GM21737 (cell line): ENCODE results near the gene EFNB3.

ENCODE experiments used
- ATAC-seq: cut with Tn5 transposase; IDR thresholded peaks from one replicate; pipeline ENCODE4 v1.9.1; 2021; ENCODE audit warnings: mild to moderate bottlenecking, moderate library complexity; ENCODE audit not compliant: unreplicated experiment

The EFNB3 gene

GRCh38 chr17:7697828-7698588, 7.0 kb upstream of the EFNB3 start:
- ATAC-seq = no peak

DNA sequence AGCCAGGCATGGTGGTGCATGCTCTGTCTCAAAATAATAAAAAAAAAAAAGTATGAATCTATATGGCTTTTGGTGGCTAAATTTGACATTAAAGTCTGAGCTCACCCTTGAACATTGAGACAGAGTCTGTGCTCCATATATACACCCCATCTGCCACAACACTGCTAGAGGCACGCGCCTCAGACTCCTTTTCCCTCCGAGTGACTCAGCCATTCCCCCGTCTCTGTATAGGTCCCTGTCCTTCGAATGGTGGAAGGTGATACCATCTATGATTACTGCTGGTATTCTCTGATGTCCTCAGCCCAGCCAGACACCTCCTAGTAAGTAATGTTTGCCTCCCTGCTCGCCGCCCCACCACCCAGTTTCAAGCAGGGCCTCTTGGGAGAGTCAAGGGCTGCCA, 4.5 kb upstream of the EFNB3 start:
- no peak for ATAC-seq

GRCh38 chr17:7701681-7702080, 3.3 kb upstream of the EFNB3 start:
- no peak for ATAC-seq

GRCh38 chr17:7702776-7703175, 2.2 kb upstream of the EFNB3 start:
- no peak for ATAC-seq

DNA sequence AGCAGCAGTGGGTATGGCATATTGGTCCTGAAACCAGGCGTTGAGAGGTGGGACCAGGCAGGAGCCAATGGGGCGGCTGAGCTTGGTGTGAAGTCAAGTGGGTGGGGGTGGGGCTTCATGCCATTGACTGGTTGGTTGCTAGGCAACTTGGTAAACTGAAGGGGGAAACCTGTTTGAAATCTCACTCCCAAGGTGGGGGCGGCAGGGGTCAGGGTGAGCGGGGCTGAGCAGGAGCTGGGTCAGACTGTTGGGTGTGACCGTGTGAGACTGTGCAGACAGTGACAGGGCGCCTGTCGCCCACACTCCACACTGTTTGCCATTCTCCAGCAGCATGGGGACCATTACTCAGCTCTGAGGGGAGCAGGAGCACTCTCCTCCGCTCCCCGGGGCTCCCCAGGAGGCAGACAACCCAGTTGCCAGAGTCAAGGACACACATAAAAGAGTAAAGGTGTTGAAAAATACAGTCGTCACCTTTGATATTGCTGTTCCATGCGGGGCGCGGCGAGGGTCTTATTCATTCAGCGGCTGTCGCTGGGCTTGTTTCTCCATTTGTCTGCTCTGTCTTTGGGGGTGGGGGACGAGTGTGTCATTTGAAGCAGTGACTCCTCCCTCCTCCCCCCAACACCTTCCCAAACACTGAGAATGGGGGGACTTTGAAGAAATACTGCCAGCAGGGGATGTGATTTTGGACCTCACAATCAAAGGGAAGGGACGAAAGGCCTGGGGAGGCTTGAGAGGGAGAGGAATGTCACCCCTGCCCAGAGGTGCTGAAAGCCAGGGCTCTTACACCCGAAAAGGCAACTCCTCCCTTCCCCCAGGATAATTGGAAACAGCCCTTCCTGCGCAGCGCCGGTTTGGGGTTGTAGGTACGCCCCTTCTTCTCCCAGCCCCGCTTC, 1.2 kb upstream of the EFNB3 start:
- no peak for ATAC-seq

GRCh38 chr17:7705269-7706255, 560 bp downstream of the EFNB3 start:
- no peak for ATAC-seq

- no peak for ATAC-seq
Measured at GRCh38 chr17:7706631-7707354, 1.8 kb downstream of the EFNB3 start.

- ATAC-seq = no peak
Measured at GRCh38 chr17:7707446-7707845, 2.4 kb downstream of the EFNB3 start.

DNA sequence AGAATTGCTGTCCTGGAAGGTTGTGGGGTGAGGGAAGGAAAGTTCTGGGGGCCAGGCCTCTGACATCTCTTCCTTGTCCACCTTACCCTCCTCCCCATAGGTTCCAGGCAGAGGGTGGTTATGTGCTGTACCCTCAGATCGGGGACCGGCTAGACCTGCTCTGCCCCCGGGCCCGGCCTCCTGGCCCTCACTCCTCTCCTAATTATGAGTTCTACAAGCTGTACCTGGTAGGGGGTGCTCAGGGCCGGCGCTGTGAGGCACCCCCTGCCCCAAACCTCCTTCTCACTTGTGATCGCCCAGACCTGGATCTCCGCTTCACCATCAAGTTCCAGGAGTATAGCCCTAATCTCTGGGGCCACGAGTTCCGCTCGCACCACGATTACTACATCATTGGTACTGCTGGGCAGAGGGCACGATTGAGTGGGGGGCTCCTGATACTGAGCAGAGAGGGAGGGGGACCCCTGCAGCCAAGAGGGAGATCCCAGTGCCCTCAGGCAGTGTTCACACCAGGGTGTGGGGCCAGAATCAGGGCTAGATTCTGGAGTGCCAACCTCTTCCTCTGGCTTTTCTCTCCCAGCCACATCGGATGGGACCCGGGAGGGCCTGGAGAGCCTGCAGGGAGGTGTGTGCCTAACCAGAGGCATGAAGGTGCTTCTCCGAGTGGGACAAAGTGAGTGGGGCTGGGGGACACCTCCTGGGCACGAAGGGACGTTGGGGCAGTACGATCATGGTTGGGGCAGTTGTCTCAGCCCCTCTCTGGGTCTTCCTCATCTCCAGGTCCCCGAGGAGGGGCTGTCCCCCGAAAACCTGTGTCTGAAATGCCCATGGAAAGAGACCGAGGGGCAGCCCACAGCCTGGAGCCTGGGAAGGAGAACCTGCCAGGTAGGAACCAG, 3.1 kb downstream of the EFNB3 start:
- no peak for ATAC-seq

- no peak for ATAC-seq
Measured at GRCh38 chr17:7709031-7709430, 4.0 kb downstream of the EFNB3 start.

DNA sequence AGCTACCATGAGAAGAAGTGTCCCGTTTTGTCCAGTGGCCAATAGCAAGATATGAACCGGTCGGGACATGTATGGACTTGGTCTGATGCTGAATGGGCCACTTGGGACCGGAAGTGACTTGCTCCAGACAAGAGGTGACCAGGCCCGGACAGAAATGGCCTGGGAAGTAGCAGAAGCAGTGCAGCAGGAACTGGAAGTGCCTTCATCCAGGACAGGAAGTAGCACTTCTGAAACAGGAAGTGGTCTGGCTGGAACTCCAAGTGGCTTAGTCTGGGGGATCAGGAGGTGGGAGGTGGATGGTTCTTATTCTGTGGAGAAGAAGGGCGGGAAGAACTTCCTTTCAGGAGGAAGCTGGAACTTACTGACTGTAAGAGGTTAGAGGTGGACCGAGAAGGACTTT, 5.3 kb downstream of the EFNB3 start:
- no peak for ATAC-seq

DNA sequence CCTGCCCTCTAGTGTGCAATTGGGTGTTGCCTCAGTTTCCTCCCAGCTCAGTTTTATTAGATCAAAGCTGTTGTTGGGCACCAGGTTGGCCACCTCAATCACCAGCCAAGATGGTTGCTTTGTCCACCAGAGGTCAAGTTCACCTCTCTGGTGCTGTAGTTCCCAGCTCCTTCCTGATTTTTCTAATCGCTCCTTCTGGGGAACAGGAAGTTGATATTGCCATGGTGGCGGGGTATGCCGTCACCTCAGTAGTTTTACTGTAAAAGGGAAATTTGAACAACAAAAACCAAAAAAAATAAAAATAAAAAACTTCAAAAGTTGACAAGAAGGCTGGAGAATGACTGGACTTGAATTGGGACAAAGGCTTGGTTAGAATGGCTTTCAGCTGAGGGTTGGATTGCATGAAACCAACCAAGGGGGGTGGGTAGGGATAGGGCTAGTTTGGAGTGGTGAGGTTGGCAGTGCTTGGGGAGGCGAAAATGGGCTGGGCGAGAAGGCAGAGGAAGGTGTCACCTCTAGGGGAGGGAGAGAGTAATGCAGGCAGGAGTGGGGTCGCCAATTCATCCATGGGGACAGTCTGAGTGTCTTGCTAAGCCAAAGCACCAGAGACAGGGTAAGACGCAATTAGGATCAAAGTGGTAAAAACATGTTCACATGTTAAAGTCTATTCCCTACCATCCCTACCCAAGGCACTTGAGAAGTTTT, 6.2 kb downstream of the EFNB3 start:
- no peak for ATAC-seq

- no peak for ATAC-seq
Measured at GRCh38 chr17:7712111-7712771, 7.2 kb downstream of the EFNB3 start.

DNA sequence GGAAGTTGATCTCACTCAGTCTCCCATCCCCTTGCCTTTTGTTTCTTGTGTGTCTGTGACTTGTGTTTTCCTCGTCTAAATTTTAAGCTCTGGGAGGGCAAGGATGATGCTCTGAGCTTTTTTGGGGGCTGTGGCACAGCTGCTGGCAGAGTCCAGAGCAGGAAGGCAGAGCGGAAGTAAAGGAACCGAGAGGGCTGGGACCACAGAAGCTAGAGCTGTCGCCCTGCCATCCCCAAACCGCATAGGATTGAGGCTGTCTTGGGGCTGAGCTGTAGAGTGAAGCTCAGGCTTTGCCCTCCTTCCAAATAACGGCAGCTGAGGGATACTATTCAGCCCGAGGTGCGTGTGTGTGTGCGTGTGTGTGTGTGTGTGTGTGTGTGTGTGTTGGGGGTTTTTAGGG, 8.8 kb downstream of the EFNB3 start:
- ATAC-seq = no peak

GRCh38 chr17:7714721-7715594, 10.0 kb downstream of the EFNB3 start:
- no peak for ATAC-seq

DNA sequence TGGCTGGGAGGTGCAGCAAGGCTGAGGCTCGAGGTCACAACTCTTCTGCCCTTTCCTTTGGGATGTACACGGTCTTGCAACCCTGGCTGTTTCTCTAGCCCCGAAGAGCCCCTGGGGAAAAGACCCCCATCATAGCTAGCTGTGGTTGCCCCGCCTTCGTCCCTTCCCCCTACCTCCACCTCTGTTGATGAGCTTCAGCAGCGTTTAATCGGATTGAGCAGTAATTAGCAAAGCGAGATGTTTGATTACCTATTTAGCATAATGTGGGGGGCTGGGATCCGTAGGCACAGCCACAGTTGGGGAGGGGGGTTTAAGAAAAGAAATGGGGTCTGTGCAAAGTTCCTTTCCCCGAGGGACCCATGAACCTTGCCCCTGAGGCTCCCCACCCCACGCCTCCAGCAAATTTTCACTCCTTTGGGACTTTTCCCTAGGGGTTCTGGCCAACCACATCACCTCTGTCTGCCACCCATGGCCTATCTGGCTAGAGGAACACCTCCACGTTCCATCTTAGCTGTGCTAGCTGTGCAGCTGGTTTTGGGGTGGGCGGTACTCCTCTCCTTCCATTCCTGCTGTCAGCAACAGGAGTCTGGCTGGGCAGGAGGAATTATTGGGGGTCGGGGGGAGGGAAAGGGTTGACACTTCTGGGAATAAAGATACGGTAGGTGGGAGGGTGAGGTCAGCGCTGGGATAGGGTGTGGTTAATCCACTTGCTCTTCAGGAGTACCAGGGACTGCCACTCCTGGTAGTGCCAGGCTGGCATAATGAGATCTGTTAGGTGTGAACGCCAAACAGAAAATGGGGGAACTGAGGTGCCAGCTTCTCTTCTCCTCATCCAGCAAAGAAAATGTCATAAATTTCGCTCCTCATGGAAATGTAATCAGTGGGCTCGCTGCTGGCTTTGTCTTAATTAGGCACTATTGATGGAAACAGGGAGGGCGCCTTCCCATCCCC, 11.2 kb downstream of the EFNB3 start:
- ATAC-seq = no peak
